ENCODE data around the gene PHAF1. TPM values are rescaled to one million over a fixed set of nuclear protein-coding genes. Genes with fewer than 3 reads are reported as not detected.

Gene PHAF1
- total and polyA plus RNA-seq, 9 of the 15 experiments (the other 6 are each of a cell fraction or from before 2014, with no cell fraction given), result 5.1 to 25.4 (median 13.8) TPM

GRCh38 chr16:67183627-67184452 lies 74.1 kb downstream of the PHAF1 start, which contains the start of gene MATCAP1 (continued):
- no peak for TF ChIP-seq MBD1 (CRISPR knock-in tag; IDR thresholded peaks at IDR 0.05)
- TF ChIP-seq, protein P1, sequence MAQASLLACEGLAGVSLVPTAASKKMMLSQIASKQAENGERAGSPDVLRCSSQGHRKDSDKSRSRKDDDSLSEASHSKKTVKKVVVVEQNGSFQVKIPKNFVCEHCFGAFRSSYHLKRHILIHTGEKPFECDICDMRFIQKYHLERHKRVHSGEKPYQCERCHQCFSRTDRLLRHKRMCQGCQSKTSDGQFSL (CRISPR knock-in tag; IDR thresholded peaks at IDR 0.05), result no peak
- TF ChIP-seq, protein P1 (tag; IDR thresholded peaks at IDR 0.05), result 0 out of 4 replicates have a peak, but pooled peaks of 1 of the 2 experiments have one; percentile 35
- TF ChIP-seq ILF3 (IDR thresholded peaks at IDR 0.05; ENCODE audit: borderline replicate concordance), result no peak
- no peak for TF ChIP-seq ZNF696 (CRISPR knock-in tag; conservative IDR thresholded peaks at IDR 0.05)
- TF ChIP-seq ZBTB17 (CRISPR knock-in tag; IDR thresholded peaks at IDR 0.05), result no peak; the same call in 1 of the 2 replicates
- TF ChIP-seq, protein P2, sequence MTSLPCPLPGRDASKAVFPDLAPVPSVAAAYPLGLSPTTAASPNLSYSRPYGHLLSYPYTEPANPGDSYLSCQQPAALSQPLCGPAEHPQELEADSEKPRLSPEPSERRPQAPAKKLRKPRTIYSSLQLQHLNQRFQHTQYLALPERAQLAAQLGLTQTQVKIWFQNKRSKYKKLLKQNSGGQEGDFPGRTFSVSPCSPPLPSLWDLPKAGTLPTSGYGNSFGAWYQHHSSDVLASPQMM (CRISPR knock-in tag; IDR thresholded peaks at IDR 0.05), result no peak
- no peak for TF ChIP-seq ZNF134 (CRISPR knock-in tag; conservative IDR thresholded peaks at IDR 0.05)
- peak; percentile 95 for TF ChIP-seq CEBPB (tag; IDR thresholded peaks at IDR 0.05)
- TF ChIP-seq NR4A1 (CRISPR knock-in tag; IDR thresholded peaks at IDR 0.05), result no peak
- no peak for TF ChIP-seq NR4A1 (tag; IDR thresholded peaks at IDR 0.05)
- TF ChIP-seq CBX1 (IDR thresholded peaks at IDR 0.05; ENCODE audit: low read depth), result no peak
- no peak for TF ChIP-seq MCM2 (IDR thresholded peaks at IDR 0.05; ENCODE audit: low read depth)
- no peak for TF ChIP-seq PCBP1 (IDR thresholded peaks at IDR 0.05; ENCODE audit: low read depth, low read length, poor library complexity, severe bottlenecking)
- TF ChIP-seq HMG20A (CRISPR knock-in tag; conservative IDR thresholded peaks at IDR 0.05), result no peak
- no peak for TF ChIP-seq TOE1 (IDR thresholded peaks at IDR 0.05; ENCODE audit: borderline replicate concordance)
- no peak for TF ChIP-seq TOE1 (CRISPR knock-in tag; IDR thresholded peaks at IDR 0.05; ENCODE audit: borderline replicate concordance, low read depth)
- no peak for TF ChIP-seq HNRNPUL1 (IDR thresholded peaks at IDR 0.05; ENCODE audit: low read length)
- TF ChIP-seq MYC (IDR thresholded peaks at IDR 0.05; ENCODE audit: low read depth, low read length), result peak; percentile 55; the same call in 1 of the 2 replicates
- TF ChIP-seq MYC (CRISPR knock-in tag; IDR thresholded peaks at IDR 0.05; ENCODE audit: borderline replicate concordance, low read depth), result no peak
- no peak for TF ChIP-seq RFX5 (IDR thresholded peaks at IDR 0.05; ENCODE audit: low read depth, low read length)
- TF ChIP-seq GMEB1 (CRISPR knock-in tag; IDR thresholded peaks at IDR 0.05), result peak; percentile 96
- no peak for TF ChIP-seq STAT5B (CRISPR knock-in tag; IDR thresholded peaks at IDR 0.05)
- TF ChIP-seq NFIC (IDR thresholded peaks at IDR 0.05), result peak; percentile 88
- TF ChIP-seq ARID2 (IDR thresholded peaks at IDR 0.05), result no peak

All from K562 (cell line).